ENCODE measurements around the gene NCAPG2. TPM values are rescaled to one million over a fixed set of nuclear protein-coding genes. Genes with fewer than 3 reads are reported as not detected.

NCAPG2 gene
- total and polyA plus RNA-seq, 10 of the 15 experiments (the other 5 are each of a cell fraction or from before 2014, with no cell fraction given), result 11.2 to 78.2 (median 49.2) TPM

GRCh38 chr7:158646766-158647474, 57.7 kb downstream of the NCAPG2 start:
- Histone ChIP-seq H3K27me3 (replicated peaks in 1 of 2; ENCODE audit: control insufficient read depth in 2 of 2, insufficient read depth in 2 of 2, low read length in 1 of 2) (no peaks in the 10 kb centered on the region), H3K9me3 (replicated peaks; ENCODE audit: control insufficient read depth, insufficient read depth, low read length) (no peaks in the 10 kb centered on the region; the same call in 2 of the 3 replicates), H3K27ac (ENCODE audit: control insufficient read depth, insufficient read depth) (no peak overlapping the region), H3K79me2 (ENCODE audit: control insufficient read depth, insufficient read depth, low read length) (no peaks in the 10 kb centered on the region), H3K9ac (ENCODE audit: control insufficient read depth, insufficient read depth, low read length) (no peak overlapping the region), H3K4me3 (no peak overlapping the region), H3K4me1 (ENCODE audit: control insufficient read depth, insufficient read depth, low read length) (no peaks in the 10 kb centered on the region), H3K36me3 (ENCODE audit: control insufficient read depth in 2 of 2, insufficient read depth in 2 of 2, low read length in 1 of 2) (peaks cover 10 to 23% of the 10 kb centered on the region in 2 experiments), H2AFZ (ENCODE audit: control insufficient read depth, low read depth, low read length) (no peak overlapping the region), H4K20me1 (ENCODE audit: control insufficient read depth, insufficient read depth) (no peaks in the 10 kb centered on the region), H3K4me2 (ENCODE audit: control insufficient read depth, insufficient read depth) (no peak overlapping the region)
- CTCF ChIA-PET, result interaction anchor here (0.6 to 2.9 kb wide), 7 partner anchors 9 to 330 kb away, joined by 3 to 7 read pairs (median 4); no protein-coding TSS in a partner anchor
- DNase-seq (ENCODE audit: low read depth, low spot score) (no peak), FAIRE-seq (no peak), ATAC-seq (peak; percentile 77)
- in situ Hi-C loops (cut with MboI) (no loop called here), intact Hi-C loops (cut with micrococcal nuclease; ENCODE audit: unreplicated experiment) (no loop called here)
- POLR2A ChIA-PET, result no interaction called here
- 75% methylated on average over 7 of the region's 7 CpGs for WGBS (ENCODE audit: insufficient coverage, insufficient replicate concordance, low lambda C conversion rate, missing lambda C conversion rate)
- RAD21 ChIA-PET (ENCODE audit: unreplicated experiment), result no interaction called here
- TF ChIP-seq NKRF (conservative IDR thresholded peaks at IDR 0.05) (no peak), CTCF (IDR thresholded peaks at IDR 0.05 in 2 of 3, conservative IDR thresholded peaks at IDR 0.05 in 1 of 3; ENCODE audit: control insufficient read depth in 2 of 3, extremely low read depth in 1 of 3, insufficient read depth in 1 of 3, low read depth in 3 of 3, low read length in 3 of 3) (peak; percentile 28 to 53 (median 52); a peak in 5 of 6 replicates), RAD21 (IDR thresholded peaks at IDR 0.05; ENCODE audit: insufficient read depth, low read depth, low read length) (peak; percentile 32; the same call in 1 of the 2 replicates)
- no TSS peak for BruUV-seq (replicated peaks)
- SMC1A ChIA-PET (ENCODE audit: uncharacterized antibody, unreplicated experiment), result no interaction called here
